Liver (tissue), 3 donors: ENCODE measurements around the gene MED15.

ENCODE experiments used
- ATF3 ChIP-seq: IDR thresholded peaks from 2 replicates; pipeline ENCODE4 v1.6.1; 2016; ENCODE audit warnings: antibody characterized with exemption
- CTCF ChIP-seq: fragments of 150-350 bp; IDR thresholded peaks from 2 replicates; pipeline ENCODE4 v1.5.1; 2017; ENCODE audit warnings: improper control_type of control experiment, low read depth, low read length; ENCODE audit not compliant: missing input control
- FOXA1 ChIP-seq: IDR thresholded peaks from 2 replicates; pipeline ENCODE4 v1.6.1; 2016; ENCODE audit warnings: antibody characterized with exemption
- GABPA ChIP-seq, 2 donors: IDR thresholded peaks in 1 of 2; conservative IDR thresholded peaks in 1 of 2; 2 replicates each; pipeline ENCODE4 v1.6.1; 2016; ENCODE audit warnings: antibody characterized with exemption in 2 of 2, mild to moderate bottlenecking in 1 of 2, moderate library complexity in 1 of 2
- MAX ChIP-seq: IDR thresholded peaks from 2 replicates; pipeline ENCODE4 v1.6.1; 2016; ENCODE audit warnings: antibody characterized with exemption
- RAD21 ChIP-seq, 2 donors: IDR thresholded peaks; 2 replicates each; pipeline ENCODE4 v1.6.1; 2016; ENCODE audit warnings: antibody characterized with exemption in 2 of 2, mild to moderate bottlenecking in 2 of 2
- REST ChIP-seq: IDR thresholded peaks from 2 replicates; pipeline ENCODE4 v1.6.1; 2016; ENCODE audit warnings: antibody characterized with exemption, mild to moderate bottlenecking
- SP1 ChIP-seq: IDR thresholded peaks from 2 replicates; pipeline ENCODE4 v1.6.1; 2018; ENCODE audit warnings: antibody characterized with exemption, mild to moderate bottlenecking
- TAF1 ChIP-seq: conservative IDR thresholded peaks from 2 replicates; pipeline ENCODE4 v1.6.1; 2016; ENCODE audit warnings: antibody characterized with exemption, mild to moderate bottlenecking
- YY1 ChIP-seq: IDR thresholded peaks from 2 replicates; pipeline ENCODE4 v1.6.1; 2016; ENCODE audit warnings: antibody characterized with exemption, mild to moderate bottlenecking
- ZBTB33 ChIP-seq: IDR thresholded peaks from 2 replicates; pipeline ENCODE4 v1.6.1; 2016; ENCODE audit warnings: antibody characterized with exemption
- donor health status: healthy.
- donor health status: healthy.

- TF ChIP-seq CTCF (no peak), FOXA1 (no peak), TAF1 (no peak), RAD21 (IDR thresholded peaks at IDR 0.05) (no peak), MAX (no peak), SP1 (no peak), ATF3 (no peak), REST (no peak), ZBTB33 (no peak), YY1 (no peak), GABPA (IDR thresholded peaks at IDR 0.05 in 1 of 2, conservative IDR thresholded peaks at IDR 0.05 in 1 of 2) (no peak)
Observed at GRCh38 chr22:20503816-20504215, 3.6 kb upstream of the MED15 start.
